GM21515 (cell line): ENCODE measurements around the gene SS18L1.

Experiments used
- ATAC-seq: cut with Tn5 transposase; IDR thresholded peaks from one replicate; pipeline ENCODE4 v1.9.1; 2021; ENCODE audit not compliant: unreplicated experiment

The SS18L1 gene

GRCh38 chr20:62119591-62120364 is 23.8 kb upstream of the SS18L1 start:
- ATAC-seq = no peak

DNA sequence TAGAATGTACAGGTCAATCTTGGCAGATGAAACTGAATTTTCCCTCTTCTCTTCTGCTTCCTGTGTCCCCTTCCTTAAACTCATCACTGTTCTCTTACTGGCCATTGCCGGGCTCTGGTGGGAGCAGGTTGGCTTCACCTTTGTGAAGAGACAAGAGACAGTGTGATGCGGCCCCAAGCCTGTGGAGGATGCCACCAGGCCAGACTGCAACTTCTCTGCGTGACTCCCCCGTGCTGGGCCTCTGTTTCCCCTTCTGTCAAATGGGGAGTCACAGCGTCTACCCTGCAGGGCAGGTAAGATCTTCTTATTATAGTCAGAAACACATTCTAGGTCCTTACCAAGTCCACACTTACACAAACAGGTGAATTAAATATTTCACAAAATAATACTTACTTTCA is 23.2 kb upstream of the SS18L1 start:
- ATAC-seq = no peak

- ATAC-seq = peak; percentile 10
These were observed 22.4 kb upstream of the SS18L1 start for GRCh38 chr20:62120990-62121775.

- ATAC-seq = peak; percentile 76
These were observed 21.6 kb upstream of the SS18L1 start, which contains the start of gene LSM14B for GRCh38 chr20:62121776-62122653. Gene LSM14B (plus strand): TSS chr20:62122475. CDS start chr20:62122667, 192 bp downstream.

DNA sequence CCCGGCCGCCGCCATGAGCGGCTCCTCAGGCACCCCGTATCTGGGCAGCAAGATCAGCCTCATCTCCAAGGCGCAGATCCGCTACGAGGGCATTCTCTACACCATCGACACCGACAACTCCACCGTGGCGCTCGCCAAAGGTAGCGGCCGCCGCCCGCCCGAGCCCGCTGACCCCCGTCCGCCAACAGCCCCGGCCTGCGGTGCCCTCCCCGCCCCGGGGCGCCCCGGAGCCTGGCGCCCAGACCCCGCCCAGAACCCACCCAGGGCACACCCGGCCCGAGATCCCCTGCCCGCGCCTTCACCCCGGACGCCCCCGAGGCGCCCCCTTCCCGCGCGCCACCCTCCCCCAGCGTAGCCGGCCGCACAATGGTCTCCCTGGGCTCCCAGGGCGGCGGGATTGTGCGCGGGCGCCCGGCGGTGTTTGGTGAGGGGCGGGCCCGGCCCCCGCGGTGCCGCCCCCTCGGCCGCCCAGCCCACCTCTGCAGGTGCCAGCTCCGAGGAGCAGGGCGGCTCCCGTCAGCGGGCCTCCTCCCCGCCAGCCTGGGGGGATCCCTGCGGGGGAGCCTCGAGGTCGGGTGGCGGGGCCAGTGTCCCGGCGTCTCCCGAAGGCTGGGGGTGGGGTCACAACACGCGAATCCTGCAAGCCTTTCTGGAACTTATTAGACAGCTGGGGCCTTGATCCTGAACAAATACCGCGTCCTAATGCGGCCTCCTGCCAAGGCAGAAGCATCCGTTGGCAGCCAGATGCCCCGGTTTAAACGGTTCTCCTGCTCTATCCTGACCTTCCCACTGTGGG is 20.7 kb upstream of the SS18L1 start:
- ATAC-seq = peak; percentile 11

DNA sequence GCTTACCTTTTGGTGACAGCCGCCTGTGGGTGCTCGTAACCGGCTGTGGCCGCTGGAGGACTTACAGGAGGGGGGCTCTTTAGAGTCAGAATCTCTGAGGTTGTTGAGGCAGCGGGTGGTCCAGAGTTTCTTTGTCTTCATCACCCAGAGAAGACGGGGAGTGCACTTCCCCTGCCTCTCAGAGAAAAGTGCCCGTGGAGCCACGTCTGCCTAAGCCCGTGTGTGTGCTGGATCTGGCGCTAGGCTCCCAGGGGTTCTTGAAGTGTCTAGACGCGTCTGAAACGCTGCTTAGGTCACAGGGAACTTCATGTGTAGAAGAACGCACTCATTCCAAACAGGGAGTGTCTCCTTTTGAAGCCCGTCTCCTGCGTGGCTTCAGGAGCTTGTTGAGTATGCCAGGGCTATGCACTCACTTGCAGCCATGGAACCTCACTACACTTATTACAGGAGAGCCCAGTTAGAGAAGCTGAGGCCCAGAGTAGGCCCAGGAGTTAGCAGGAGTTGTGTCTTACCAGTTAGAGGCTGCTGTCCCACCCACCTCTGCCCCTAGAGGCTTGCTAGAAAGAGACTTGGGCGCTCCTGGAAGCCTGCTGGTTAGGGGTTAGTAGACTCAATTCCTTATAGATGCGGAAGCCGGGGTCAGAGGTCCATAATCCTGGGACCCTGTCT is 20.0 kb upstream of the SS18L1 start:
- no peak for ATAC-seq

DNA sequence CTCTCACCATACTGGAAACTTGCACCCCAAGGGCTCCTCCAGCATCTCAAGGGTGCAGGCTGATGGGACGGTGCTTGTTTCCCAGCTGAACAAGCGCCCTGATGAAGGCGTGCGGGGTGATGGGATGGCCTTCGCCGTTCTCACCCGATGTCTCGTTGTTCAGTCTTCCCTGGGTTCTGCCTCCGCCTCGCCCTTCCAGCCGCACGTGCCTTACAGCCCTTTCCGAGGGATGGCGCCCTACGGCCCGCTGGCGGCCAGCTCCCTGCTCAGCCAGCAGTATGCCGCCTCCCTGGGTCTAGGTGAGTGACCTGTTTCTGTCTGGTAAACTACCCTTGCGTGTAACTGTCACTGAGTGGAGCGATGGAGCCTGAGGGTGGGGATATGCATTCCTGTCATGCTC is 17.4 kb upstream of the SS18L1 start:
- ATAC-seq = no peak

GRCh38 chr20:62127799-62128198 is 15.8 kb upstream of the SS18L1 start:
- ATAC-seq = no peak

GRCh38 chr20:62128502-62128901 is 15.1 kb upstream of the SS18L1 start:
- ATAC-seq = no peak

- no peak for ATAC-seq
These were observed 13.6 kb upstream of the SS18L1 start for GRCh38 chr20:62129731-62130531.

DNA sequence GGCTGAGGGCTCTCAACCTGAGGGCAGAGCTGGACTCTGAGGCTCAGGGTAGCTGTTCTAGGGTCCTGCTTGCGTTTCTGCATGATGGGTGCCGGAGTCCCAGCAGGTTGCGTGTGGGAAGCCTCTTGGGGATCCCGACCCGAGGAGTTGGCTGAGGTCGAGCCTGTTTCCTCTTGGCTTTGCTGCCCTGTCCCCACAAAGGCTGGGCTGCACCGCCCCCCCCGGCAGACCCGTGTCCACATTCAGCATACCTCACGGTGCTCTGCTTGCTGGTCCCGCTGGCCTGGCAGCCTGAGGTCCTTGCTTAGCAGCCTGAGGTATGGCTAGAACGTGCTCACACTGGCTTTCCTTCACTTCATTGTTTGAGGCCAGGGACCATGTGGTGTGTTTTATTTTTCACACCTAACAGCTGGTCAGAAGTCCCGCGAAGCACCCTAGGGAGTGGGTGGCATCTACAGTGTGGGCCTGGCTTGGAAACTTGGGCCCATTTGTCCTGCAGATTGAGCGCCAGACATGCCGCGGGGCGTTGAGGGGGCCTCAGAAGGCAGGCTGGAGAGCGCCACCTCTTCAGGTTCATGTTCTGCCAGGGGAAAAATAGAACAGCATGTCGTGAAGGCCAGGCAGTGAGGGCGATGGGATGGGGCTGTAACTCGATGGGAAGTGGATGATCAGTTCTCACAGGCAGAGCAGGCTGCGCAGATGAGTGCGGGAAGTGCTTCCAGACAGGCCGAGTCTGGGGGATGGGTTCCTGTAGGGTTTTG is 11.8 kb upstream of the SS18L1 start:
- ATAC-seq = no peak

- no peak for ATAC-seq
These were observed 11.1 kb upstream of the SS18L1 start for GRCh38 chr20:62132421-62132820.

GRCh38 chr20:62133051-62133845 is 10.3 kb upstream of the SS18L1 start:
- ATAC-seq = no peak

GRCh38 chr20:62133864-62134263 is 9.7 kb upstream of the SS18L1 start:
- no peak for ATAC-seq

GRCh38 chr20:62134735-62135231 is 8.8 kb upstream of the SS18L1 start:
- no peak for ATAC-seq

DNA sequence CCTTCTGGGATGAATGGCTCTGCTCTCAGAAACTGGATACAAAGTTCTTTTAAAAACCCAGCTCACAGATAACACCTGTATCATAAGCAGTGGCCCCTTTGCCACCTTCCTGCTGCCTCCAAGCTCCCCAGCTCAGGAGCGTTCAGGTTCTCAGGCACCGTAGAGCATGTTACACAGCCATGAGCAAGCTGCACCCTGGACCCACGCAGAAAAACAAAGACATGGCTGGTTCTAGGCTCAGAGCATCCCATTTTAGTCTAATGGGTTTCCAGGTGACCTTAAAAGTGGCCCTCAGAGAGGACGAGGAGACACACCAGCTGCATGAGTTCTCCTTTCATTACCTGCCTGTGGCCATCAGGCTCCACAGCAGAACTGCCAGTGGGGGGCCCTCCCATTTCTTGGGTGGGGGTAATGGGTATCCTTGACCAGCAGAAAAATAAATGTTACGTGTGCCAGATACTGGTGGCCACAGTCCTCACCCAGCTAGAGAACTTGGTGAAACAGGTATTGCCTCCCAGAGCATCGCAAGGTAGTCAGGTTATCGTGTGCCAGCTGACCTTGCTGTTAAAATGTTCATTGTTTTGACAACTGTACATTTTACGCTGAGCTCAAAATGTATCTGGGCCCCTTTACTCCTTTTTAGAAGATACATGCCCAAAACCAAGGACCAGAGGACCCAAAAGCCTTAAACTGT is 7.8 kb upstream of the SS18L1 start:
- no peak for ATAC-seq
